ENCODE data around the gene NCOA7. TPM values are rescaled to one million over a fixed set of nuclear protein-coding genes. Genes with fewer than 3 reads are reported as not detected.
"Not testable (repeated sequence)": the region's sequence is repeated elsewhere in the genome, so short reads cannot be mapped to it uniquely, and the experiment has no call there.

The NCOA7 gene
- total RNA-seq, 1 experiment from 2014 or later = 13.8 TPM

- Histone ChIP-seq H3K9ac (ENCODE audit: low read length) (no peak overlapping the region), H3K9me2 (ENCODE audit: insufficient read depth) (no peaks in the 10 kb centered on the region), H3K4me1 (ENCODE audit: control insufficient read depth in 1 of 2, insufficient read depth in 2 of 2, low read length in 2 of 2) (no peaks in the 10 kb centered on the region), H3K36me3 (ENCODE audit: control insufficient read depth in 1 of 2, insufficient read depth in 2 of 2, low read length in 2 of 2) (no peaks in the 10 kb centered on the region), H2AFZ (ENCODE audit: low read depth, low read length, poor library complexity, severe bottlenecking) (no peak overlapping the region), H3K27me3 (ENCODE audit: insufficient read depth, low read length) (no peaks in the 10 kb centered on the region), H4K20me1 (ENCODE audit: insufficient read depth) (no peaks in the 10 kb centered on the region), H3K79me2 (ENCODE audit: insufficient read depth, low read length) (no peaks in the 10 kb centered on the region), H3K9me3 (ENCODE audit: control insufficient read depth in 1 of 2, insufficient read depth in 1 of 2, low read depth in 1 of 2, low read length in 2 of 2) (no peaks in the 10 kb centered on the region), H3K27ac (ENCODE audit: low read depth, low read length) (no peak overlapping the region), H3K4me3 (replicated peaks in 1 of 2; ENCODE audit: low read depth in 1 of 2, low read length in 2 of 2) (no peak overlapping the region), H3K4me2 (ENCODE audit: low read length) (no peak overlapping the region)
- DNase-seq (ENCODE audit: low read depth, low spot score) (no peak), ATAC-seq (no peak)
- TF ChIP-seq ZNF274 (IDR thresholded peaks at IDR 0.05; ENCODE audit: low read depth, low read length) = no peak
- TF ChIP-seq, protein P1, sequence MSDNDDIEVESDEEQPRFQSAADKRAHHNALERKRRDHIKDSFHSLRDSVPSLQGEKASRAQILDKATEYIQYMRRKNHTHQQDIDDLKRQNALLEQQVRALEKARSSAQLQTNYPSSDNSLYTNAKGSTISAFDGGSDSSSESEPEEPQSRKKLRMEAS (IDR thresholded peaks at IDR 0.05) = no peak
- no peak for TF ChIP-seq EZH2 (IDR thresholded peaks at IDR 0.05)
- TF ChIP-seq ATF3 (IDR thresholded peaks at IDR 0.05) = no peak
- TF ChIP-seq FOSL1 (IDR thresholded peaks at IDR 0.05; ENCODE audit: low read depth) = no peak
- TF ChIP-seq EGR1 (IDR thresholded peaks at IDR 0.05; ENCODE audit: low read depth) = no peak
- TF ChIP-seq CEBPB (IDR thresholded peaks at IDR 0.05; ENCODE audit: low read depth) = no peak
- TF ChIP-seq POLR2AphosphoS5 (IDR thresholded peaks at IDR 0.05; ENCODE audit: low read depth, low read length) = no peak
- ChIA-PET RAD21 (ENCODE audit: low non-redundant PET in 1 of 2, low total read pairs in 2 of 2, uncharacterized antibody in 2 of 2, unreplicated experiment in 2 of 2) (no interaction called here), CTCF (no interaction called here), POLR2A (no interaction called here)
- intact Hi-C loops (cut with micrococcal nuclease) = no loop called here
- no TSS peak for BruUV-seq (replicated peaks)
Observed at GRCh38 chr6:125846292-125847024, 55.7 kb downstream of the NCOA7 start.

- H2AFZ ChIP-seq (ENCODE audit: low read depth, low read length, poor library complexity, severe bottlenecking); H3K36me3 ChIP-seq (ENCODE audit: control insufficient read depth in 1 of 2, insufficient read depth in 2 of 2, low read length in 2 of 2); RAD21 ChIA-PET (ENCODE audit: low non-redundant PET in 1 of 2, low total read pairs in 2 of 2, uncharacterized antibody in 2 of 2, unreplicated experiment in 2 of 2); H3K79me2 ChIP-seq (ENCODE audit: insufficient read depth, low read length); H3K27me3 ChIP-seq (ENCODE audit: insufficient read depth, low read length); intact Hi-C loops (cut with micrococcal nuclease); POLR2A ChIA-PET; H3K9me3 ChIP-seq (ENCODE audit: control insufficient read depth in 1 of 2, insufficient read depth in 1 of 2, low read depth in 1 of 2, low read length in 2 of 2); H3K9me2 ChIP-seq (ENCODE audit: insufficient read depth); H3K4me1 ChIP-seq (ENCODE audit: control insufficient read depth in 1 of 2, insufficient read depth in 2 of 2, low read length in 2 of 2); H3K4me3 ChIP-seq (replicated peaks in 1 of 2; ENCODE audit: low read depth in 1 of 2, low read length in 2 of 2); H3K4me2 ChIP-seq (ENCODE audit: low read length); H3K9ac ChIP-seq (ENCODE audit: low read length); CTCF ChIA-PET; BruUV-seq (replicated peaks); H4K20me1 ChIP-seq (ENCODE audit: insufficient read depth); ATAC-seq; H3K27ac ChIP-seq (ENCODE audit: low read depth, low read length); DNase-seq (ENCODE audit: low read depth, low spot score): not testable (repeated sequence)
Observed at GRCh38 chr6:125848286-125848685, 57.5 kb downstream of the NCOA7 start.
